22Rv1 (cell line): Measurements from ENCODE around the gene DNLZ.

Experiments used
- ZFX ChIP-seq: fragments of 450-650 bp; IDR thresholded peaks from 2 replicates; pipeline ENCODE4 v1.6.1; 2017; ENCODE audit warnings: antibody characterized with exemption, borderline replicate concordance
- TF ChIP-seq, protein P1 (sequence below): fragments of 450-650 bp; IDR thresholded peaks from 2 replicates; pipeline ENCODE4 v1.5.1; 2017; ENCODE audit warnings: mild to moderate bottlenecking

DNA sequence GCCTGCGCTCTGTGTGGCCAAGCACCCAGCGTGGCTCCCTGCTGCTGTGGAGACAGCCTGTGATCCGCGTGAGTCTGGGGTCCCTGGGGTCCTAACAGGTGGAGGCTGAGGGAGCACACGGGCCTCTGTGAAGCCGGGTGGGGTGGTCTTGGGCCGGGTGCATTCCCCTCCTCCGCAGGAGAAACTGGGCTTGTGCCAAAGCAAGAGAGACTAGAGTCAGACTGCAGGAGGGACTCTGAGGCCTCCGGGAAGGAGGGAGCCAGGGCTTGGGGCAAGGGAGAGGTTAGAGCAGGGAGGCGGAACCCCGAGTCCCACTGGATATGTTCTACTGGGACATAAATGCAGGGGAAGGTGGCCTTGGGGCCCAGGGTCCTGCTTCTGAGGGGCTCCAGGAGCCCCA lies 10.5 kb downstream of the DNLZ start:
- TF ChIP-seq, protein P1, sequence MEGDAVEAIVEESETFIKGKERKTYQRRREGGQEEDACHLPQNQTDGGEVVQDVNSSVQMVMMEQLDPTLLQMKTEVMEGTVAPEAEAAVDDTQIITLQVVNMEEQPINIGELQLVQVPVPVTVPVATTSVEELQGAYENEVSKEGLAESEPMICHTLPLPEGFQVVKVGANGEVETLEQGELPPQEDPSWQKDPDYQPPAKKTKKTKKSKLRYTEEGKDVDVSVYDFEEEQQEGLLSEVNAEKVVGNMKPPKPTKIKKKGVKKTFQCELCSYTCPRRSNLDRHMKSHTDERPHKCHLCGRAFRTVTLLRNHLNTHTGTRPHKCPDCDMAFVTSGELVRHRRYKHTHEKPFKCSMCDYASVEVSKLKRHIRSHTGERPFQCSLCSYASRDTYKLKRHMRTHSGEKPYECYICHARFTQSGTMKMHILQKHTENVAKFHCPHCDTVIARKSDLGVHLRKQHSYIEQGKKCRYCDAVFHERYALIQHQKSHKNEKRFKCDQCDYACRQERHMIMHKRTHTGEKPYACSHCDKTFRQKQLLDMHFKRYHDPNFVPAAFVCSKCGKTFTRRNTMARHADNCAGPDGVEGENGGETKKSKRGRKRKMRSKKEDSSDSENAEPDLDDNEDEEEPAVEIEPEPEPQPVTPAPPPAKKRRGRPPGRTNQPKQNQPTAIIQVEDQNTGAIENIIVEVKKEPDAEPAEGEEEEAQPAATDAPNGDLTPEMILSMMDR = no peak
- TF ChIP-seq ZFX = no peak
